ENCODE results near the gene SPOUT1. TPM values are rescaled to one million over a fixed set of nuclear protein-coding genes. Genes with fewer than 3 reads are reported as not detected.

Gene SPOUT1
- total and polyA plus RNA-seq, 2 of the 13 experiments (the other 11 are each of a cell fraction or from before 2014, with no cell fraction given) = 39.0 to 45.8 TPM

GRCh38 chr9:128818099-128818838 lies 11.3 kb downstream of the SPOUT1 start, which contains the start of gene ENDOG (continued):
- TF ChIP-seq MEIS1 (CRISPR knock-in tag; IDR thresholded peaks at IDR 0.05; ENCODE audit: borderline replicate concordance) = no peak
- TF ChIP-seq ELF1 (CRISPR knock-in tag; IDR thresholded peaks at IDR 0.05) = peak; percentile 55
- no peak for TF ChIP-seq FOXM1 (CRISPR knock-in tag; IDR thresholded peaks at IDR 0.05)
- peak; percentile 58; the same call in 1 of the 2 replicates for TF ChIP-seq CREM (IDR thresholded peaks at IDR 0.05)
- no peak for TF ChIP-seq CREM (CRISPR knock-in tag; IDR thresholded peaks at IDR 0.05)

- no peak overlapping the region for H3K4me3 ChIP-seq (replicated peaks in 1 of 3; ENCODE audit: insufficient read depth in 1 of 3, low read depth in 2 of 3, low read length in 3 of 3)
- whole genome bisulfite sequencing (ENCODE audit: low lambda C conversion rate) = 96% methylated on average over 5 of the region's 5 CpGs
- no peak overlapping the region for H3K9ac ChIP-seq (ENCODE audit: insufficient read depth, low read depth, low read length)
- no peaks in the 10 kb centered on the region for H3K79me2 ChIP-seq (ENCODE audit: insufficient read depth, low read length)
- H3K9me3 ChIP-seq (ENCODE audit: low read length) = no peaks in the 10 kb centered on the region
- H3K4me1 ChIP-seq (ENCODE audit: insufficient read depth, low read length) = no peaks in the 10 kb centered on the region
- TF ChIP-seq IRX3 (CRISPR knock-in tag; IDR thresholded peaks at IDR 0.05; ENCODE audit: borderline replicate concordance, low read depth) = no peak
- TF ChIP-seq SATB2 (CRISPR knock-in tag; IDR thresholded peaks at IDR 0.05) = no peak
- TF ChIP-seq RFX5 (IDR thresholded peaks at IDR 0.05; ENCODE audit: low read depth, low read length) = no peak
- no peak for TF ChIP-seq ATF3 (CRISPR knock-in tag; IDR thresholded peaks at IDR 0.05)
- TF ChIP-seq DMTF1 (CRISPR knock-in tag; IDR thresholded peaks at IDR 0.05) = no peak
- TF ChIP-seq KDM5B (CRISPR knock-in tag; IDR thresholded peaks at IDR 0.05; ENCODE audit: borderline replicate concordance) = no peak
- no peak for TF ChIP-seq NKX3-1 (CRISPR knock-in tag; IDR thresholded peaks at IDR 0.05)
- TF ChIP-seq HNRNPUL1 (IDR thresholded peaks at IDR 0.05; ENCODE audit: low read depth, low read length) = no peak
- TF ChIP-seq MZF1 (CRISPR knock-in tag; IDR thresholded peaks at IDR 0.05; ENCODE audit: borderline replicate concordance) = no peak
- TF ChIP-seq EP300 (IDR thresholded peaks at IDR 0.05; ENCODE audit: low read depth in 2 of 2, low read length in 2 of 2) = no peak
- TF ChIP-seq EP300 (CRISPR knock-in tag; IDR thresholded peaks at IDR 0.05; ENCODE audit: borderline replicate concordance) = no peak
- no peaks in the 10 kb centered on the region for H3K27me3 ChIP-seq (ENCODE audit: control insufficient read depth in 1 of 2, insufficient read depth in 2 of 2, low read length in 2 of 2)
- in situ Hi-C loops (cut with HindIII; ENCODE audit: extremely low pct_ligation_motif_present, low pct_unique_long_range_greater_than_20kb) = no loop called here
- H3K36me3 ChIP-seq (replicated peaks in 1 of 2; ENCODE audit: control insufficient read depth in 1 of 2, insufficient read depth in 2 of 2, low read length in 2 of 2) = peaks cover 5 to 13% of the 10 kb centered on the region in 2 experiments; a peak in 4 of 5 replicates
- DNase-seq (ENCODE audit: low spot score) (no peak), FAIRE-seq (no peak), ATAC-seq (no peak)
- H4K20me1 ChIP-seq (ENCODE audit: insufficient read depth, low read length) = no peaks in the 10 kb centered on the region
- H3K4me2 ChIP-seq (ENCODE audit: low read depth, low read length) = no peak overlapping the region
- intact Hi-C loops (cut with micrococcal nuclease; ENCODE audit: unreplicated experiment) = no loop called here
- H3K27ac ChIP-seq (ENCODE audit: extremely low read length, insufficient read depth, low read length) = no peak overlapping the region
- POLR2A ChIA-PET = interaction anchor here (2.7 kb wide), 1 partner anchor 7 kb away, joined by 11 read pairs; the partner anchor contains the start of gene ENDOG
- CTCF ChIA-PET (ENCODE audit: low intra/inter-chr PET ratio, low total read pairs) = no interaction called here
- H2AFZ ChIP-seq (ENCODE audit: low read length) = no peak overlapping the region
- no TSS peak for BruUV-seq (replicated peaks)
These were observed 18.7 kb downstream of the SPOUT1 start for GRCh38 chr9:128810873-128811272.
